GM18861 (cell line): ENCODE results near the gene HTR2A.
"Not testable (repeated sequence)": the region's sequence is repeated elsewhere in the genome, so short reads cannot be mapped to it uniquely, and the experiment has no call there.

Source experiments
- ATAC-seq: cut with Tn5 transposase; IDR thresholded peaks from one replicate; pipeline ENCODE4 v1.9.1; 2021; ENCODE audit not compliant: unreplicated experiment

Gene HTR2A

GRCh38 chr13:46812301-46812797 lies 84.5 kb downstream of the HTR2A start:
- ATAC-seq = no peak

- no peak for ATAC-seq
Measured at GRCh38 chr13:46810440-46810839, 86.4 kb downstream of the HTR2A start.

GRCh38 chr13:46804921-46805320 lies 91.9 kb downstream of the HTR2A start:
- ATAC-seq = not testable (repeated sequence)

GRCh38 chr13:46804391-46804815 lies 92.5 kb downstream of the HTR2A start:
- ATAC-seq = no peak

- no peak for ATAC-seq
Measured at GRCh38 chr13:46803586-46803985, 93.3 kb downstream of the HTR2A start.

GRCh38 chr13:46801858-46802257 lies 95.0 kb downstream of the HTR2A start:
- ATAC-seq = no peak

- ATAC-seq = no peak
Measured at GRCh38 chr13:46799139-46799538, 97.7 kb downstream of the HTR2A start.

GRCh38 chr13:46797501-46798237 lies 99.2 kb downstream of the HTR2A start:
- no peak for ATAC-seq

GRCh38 chr13:46796515-46797474 lies 100.1 kb downstream of the HTR2A start, which contains the start of gene ESD:
Gene ESD (minus strand): TSS chr13:46797161. CDS start chr13:46791413, 5,748 bp downstream.
- peak; percentile 77 for ATAC-seq

- no peak for ATAC-seq
Measured at GRCh38 chr13:46796129-46796514, 100.7 kb downstream of the HTR2A start.

GRCh38 chr13:46795321-46795720 lies 101.5 kb downstream of the HTR2A start:
- no peak for ATAC-seq

- no peak for ATAC-seq
Measured at GRCh38 chr13:46783504-46783903, 113.3 kb downstream of the HTR2A start.

- no peak for ATAC-seq
Measured at GRCh38 chr13:46782691-46783090, 114.2 kb downstream of the HTR2A start.

- no peak for ATAC-seq
Measured at GRCh38 chr13:46782066-46782465, 114.8 kb downstream of the HTR2A start.
